Brain pericyte (primary cell): ENCODE measurements around the gene EXOC1.
A peak's percentile ranks its signal among the peaks of the same experiment; 100 is the strongest.
"Not testable (repeated sequence)": the region's sequence is repeated elsewhere in the genome, so short reads cannot be mapped to it uniquely, and the experiment has no call there.

Experiments used
- DNase-seq: peaks from one replicate; pipeline ENCODE4 v3.0.0-alpha.2; 2012; ENCODE audit warnings: low read depth, low spot score

Gene EXOC1

DNA sequence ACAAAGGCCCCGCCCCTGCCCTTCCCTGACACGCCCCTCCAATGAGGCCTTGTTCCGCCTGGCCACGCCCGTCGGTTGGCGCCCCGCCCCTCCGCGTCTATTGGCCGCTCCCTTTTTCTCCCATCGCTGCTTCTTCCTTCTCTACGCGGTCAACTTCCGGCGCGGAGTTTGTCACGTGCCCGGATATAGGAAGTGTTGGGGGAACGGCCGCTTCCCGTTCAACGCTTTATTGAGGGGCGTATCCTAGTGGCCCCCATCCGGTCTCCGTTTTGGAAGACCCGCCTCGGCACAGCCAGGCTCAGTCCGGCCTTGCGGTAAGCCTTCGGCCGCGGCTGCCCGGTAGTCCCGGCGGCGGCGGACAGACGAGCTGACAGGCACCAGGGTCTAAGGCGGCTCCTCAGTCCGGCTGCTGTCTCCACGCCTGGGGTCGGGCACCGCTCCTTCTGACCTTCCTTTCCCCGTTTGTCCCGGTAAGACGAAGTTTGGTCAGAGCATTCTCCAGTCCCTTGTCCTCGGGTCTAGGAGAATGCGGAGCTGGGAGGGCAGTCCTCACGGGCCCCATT, at the start of gene EXOC1:
EXOC1 (plus strand) TSS at position 165 of the 563 bp plus-strand sequence. CDS start 4,676 bp downstream, outside the sequence.
- peak; percentile 91 for DNase-seq

DNA sequence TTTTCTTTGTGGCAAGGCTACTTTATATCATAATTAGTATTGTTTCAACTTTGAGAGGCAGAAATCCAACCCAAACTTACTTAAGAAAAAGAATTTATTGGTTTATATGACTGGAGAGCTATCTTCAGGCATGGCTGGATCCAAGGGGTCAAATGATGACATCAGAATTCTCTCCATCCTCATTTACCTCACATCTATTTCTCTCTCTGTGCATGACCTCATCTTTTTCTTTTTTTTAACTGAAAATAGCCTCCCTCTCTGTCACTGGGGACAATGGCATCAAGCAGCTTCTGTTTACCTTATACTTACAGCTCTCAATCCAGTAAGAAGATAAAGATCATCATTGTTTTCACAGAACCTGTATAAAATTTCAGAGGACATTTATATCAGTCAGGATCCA, 45.9 kb upstream of the EXOC1 start:
- no peak for DNase-seq

GRCh38 chr4:55808186-55808585, 45.3 kb upstream of the EXOC1 start:
- DNase-seq, result no peak

DNA sequence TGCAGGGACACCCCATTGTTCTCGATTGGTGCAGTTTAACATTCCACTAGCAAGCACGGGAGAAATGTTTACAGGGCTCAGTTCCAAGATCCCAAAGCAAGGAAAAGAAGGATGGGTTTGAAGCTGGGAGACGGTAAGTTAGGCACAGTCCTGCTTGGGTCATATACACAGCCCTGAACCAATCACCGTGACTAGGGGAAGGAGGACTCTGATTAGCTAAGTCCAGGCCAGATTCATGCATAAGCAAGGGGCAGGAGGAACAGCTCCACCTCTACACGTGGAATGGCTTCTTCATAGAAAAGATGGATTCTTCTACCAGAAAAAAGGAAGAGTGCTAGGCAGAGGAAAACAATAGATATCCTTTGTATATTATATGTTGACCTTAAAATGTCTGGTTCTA, 44.8 kb upstream of the EXOC1 start:
- DNase-seq, result no peak

- DNase-seq, result no peak
Observed at GRCh38 chr4:55817691-55818090, 35.8 kb upstream of the EXOC1 start.

- no peak for DNase-seq
Observed at GRCh38 chr4:55819634-55820033, 33.8 kb upstream of the EXOC1 start, which contains the start of gene EXOC1L. Gene EXOC1L (plus strand): TSS chr4:55819790. CDS start chr4:55820027, 237 bp downstream.

GRCh38 chr4:55820279-55820678, 33.2 kb upstream of the EXOC1 start:
- no peak for DNase-seq

- no peak for DNase-seq
Observed at GRCh38 chr4:55822329-55822728, 31.1 kb upstream of the EXOC1 start.

DNA sequence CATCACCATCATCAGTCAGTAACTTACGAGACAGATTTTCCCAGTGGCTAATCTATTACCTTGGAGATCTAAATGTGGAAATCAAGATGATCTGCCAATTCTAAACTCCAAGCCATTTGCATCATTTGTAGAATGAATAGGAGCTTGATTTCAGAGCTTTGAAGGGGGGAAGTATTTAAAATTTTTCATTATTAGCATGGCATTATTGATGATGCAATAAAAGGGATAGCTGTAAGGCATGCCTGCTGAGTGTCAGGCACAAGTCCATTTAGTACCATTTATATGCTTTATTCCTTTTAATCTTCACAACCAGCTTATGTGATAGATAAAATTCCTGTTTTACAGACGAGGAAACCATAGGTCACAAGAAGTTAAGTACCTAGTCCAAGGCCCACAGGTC, 28.6 kb upstream of the EXOC1 start:
- no peak for DNase-seq

DNA sequence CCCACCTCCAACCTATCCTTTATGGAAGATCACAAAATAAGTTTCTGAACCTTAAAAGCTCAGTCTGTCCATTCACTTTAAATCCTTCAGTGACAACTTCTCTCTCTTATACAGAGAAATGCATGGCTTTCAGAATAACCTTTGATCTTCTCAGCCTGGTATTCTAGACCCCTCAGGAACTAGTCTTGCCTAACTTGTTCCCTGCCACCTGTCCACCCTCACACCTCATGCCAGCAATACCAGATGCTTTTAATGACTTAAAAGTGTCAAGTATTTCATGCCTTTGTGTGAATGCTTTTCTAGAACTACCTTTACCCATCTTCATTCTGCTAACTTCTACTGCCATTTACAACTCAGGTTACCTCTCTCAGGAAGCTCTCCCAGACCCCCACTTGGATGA, 26.5 kb upstream of the EXOC1 start:
- no peak for DNase-seq

GRCh38 chr4:55827582-55827981, 25.9 kb upstream of the EXOC1 start:
- no peak for DNase-seq

GRCh38 chr4:55830048-55830447, 23.4 kb upstream of the EXOC1 start:
- no peak for DNase-seq

GRCh38 chr4:55830716-55831115, 22.7 kb upstream of the EXOC1 start:
- no peak for DNase-seq

DNA sequence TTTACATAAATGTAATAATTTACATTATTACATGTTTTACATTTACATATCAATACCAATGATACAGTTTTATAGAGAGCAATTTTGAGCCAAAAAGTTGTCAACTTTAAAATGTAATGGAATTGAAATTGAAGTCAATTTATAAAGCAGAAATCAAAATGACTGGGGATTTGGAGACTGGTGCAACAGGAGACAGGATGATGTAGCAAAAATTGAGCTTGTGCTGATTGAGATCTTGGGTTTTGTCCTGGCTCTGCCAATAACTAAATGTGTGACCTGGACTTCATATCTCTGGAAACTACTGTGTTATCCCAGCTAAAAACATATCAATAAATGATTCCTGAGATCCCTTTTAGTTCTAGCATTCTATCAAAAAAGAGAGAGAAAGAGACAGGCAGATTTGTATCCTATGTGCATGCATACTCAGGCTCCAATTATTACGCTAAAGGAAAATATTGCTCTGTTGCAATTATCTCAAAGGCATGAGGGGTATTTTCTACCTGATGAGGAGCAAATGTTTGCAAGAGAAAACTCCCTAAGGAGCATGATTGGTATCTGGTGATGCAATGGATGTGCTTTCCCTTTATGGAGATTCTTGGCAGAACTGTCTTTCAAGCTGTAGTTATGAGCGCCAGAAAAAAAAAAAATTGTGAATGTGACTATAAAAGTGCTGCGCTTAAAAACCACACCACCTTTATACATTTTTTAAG, 19.2 kb upstream of the EXOC1 start:
- DNase-seq, result no peak

DNA sequence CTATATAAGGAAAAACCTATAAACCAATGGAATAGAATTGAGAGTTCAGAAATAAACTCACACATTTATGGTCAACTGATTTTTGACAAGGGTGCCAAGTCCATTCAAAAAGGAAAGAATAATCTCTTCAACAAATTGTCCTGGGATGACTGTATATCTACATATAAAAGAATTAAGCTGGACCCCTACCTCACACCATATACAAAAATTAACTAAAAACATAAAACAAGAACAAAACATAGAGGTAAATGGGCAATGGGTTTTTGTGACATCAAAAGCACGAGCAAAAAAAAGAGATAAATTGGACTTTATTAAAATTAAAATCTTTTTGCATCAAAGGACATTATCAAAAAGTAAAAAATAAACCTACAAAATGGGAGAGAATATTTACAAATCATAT, 15.5 kb upstream of the EXOC1 start:
- DNase-seq, result no peak

DNA sequence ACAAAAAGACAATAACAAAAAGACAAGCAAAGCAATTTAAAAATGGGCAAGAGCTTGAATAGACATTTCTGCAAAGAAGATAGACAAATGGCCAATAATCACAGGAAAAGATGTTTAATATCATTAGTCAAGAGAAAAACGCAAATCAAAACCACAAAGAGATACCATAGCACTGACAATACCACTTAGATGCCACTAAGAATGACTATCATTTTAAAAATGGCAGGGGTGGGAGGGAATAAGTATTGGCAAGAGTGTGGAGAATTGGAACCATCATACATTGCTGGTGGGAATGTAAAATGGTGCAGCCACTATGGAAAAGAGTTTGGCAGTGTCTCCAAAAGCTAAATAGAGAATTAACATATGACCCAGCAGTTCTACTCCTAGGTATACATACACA, 15.1 kb upstream of the EXOC1 start:
- DNase-seq, result no peak

DNA sequence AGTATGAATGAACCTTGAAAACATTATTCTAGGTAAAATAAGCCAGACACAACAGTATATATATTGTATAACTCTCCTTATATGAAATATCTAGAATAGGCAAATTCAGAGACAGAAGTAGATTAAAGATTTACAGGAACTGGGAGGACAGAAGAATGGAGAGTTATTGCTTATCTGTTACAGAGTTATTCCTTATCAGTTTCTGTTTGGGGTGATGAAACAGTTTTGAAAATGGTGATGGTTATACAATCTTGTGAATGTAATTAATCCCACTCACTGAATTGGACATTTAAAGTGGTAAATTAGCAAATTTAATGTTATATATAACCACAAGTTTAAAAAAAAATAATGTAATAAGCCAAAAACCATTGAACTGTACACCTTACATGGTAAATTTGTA, 14.5 kb upstream of the EXOC1 start:
- DNase-seq, result no peak

DNA sequence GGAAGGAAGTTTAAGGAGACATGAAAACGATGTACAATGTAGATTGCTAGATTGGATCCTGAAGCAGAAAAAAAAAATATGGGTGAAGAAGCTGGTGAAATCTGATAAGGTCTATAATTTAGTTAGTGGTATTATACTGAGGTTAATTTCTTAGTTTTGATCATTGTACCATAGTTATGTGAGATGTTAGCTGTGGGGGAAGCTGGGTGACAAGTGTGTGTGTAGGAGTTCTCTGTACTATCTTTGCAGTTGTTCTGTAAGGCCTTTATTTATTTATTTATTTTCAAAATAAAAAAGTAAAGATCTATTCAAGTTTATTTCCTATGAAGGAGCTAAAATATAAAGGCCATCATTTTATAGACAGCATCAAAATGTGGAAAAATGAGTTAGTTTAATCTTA, 12.5 kb upstream of the EXOC1 start:
- no peak for DNase-seq

DNA sequence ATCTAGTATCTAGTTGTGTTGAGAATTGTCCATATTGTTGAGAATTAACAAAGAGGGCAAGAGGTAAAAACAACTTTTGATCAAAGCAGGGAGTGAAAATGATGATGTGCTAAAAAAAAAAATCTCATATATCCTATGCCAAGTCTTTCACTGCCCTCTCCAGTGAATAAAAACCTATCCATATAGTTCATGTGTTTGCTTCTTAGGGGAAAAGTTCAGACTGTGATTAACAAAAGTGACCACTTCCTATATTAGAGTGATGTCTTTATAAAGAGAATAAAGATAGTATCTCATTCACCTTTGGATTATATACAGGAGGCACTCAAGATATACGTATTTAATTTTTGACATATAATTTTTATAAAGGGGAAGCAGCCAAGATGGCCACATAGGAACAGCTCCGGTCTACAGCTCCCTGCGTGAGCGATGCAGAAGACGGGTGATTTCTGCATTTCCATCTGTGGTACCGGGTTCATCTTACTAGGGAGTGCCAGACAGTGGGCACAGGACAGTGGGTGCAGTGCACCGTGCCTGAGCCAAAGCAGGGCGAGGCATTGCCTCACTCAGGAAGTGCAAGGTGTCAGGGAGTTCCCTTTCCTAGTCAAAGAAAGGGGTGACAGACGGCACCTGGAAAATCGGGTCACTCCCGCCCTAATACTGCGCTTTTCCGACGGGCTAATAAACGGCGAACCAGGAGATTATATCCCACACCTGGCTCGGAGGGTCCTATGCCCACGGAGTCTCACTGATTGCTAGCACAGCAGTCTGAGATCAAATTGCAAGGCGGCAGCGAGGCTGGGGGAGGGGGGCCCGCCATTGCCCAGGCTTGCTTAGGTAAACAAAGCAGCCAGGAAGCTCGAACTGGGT, 11.8 kb upstream of the EXOC1 start:
- DNase-seq, result not testable (repeated sequence)

DNA sequence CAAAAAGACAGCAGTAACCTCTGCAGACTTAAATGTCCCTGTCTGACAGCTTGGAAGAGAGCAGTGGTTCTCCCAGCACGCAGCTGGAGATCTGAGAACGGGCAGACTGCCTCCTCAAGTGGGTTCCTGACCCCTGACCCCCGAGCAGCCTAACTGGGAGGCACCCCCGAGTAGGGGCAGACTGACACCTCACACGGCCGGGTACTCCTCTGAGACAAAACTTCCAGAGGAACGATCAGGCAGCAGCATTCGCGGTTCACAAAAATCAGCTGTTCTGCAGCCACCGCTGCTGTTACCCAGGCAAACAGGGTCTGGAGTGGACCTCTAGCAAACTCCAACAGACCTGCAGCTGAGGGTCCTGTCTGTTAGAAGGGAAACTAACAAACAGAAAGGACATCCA, 11.1 kb upstream of the EXOC1 start:
- DNase-seq, result not testable (repeated sequence)

DNA sequence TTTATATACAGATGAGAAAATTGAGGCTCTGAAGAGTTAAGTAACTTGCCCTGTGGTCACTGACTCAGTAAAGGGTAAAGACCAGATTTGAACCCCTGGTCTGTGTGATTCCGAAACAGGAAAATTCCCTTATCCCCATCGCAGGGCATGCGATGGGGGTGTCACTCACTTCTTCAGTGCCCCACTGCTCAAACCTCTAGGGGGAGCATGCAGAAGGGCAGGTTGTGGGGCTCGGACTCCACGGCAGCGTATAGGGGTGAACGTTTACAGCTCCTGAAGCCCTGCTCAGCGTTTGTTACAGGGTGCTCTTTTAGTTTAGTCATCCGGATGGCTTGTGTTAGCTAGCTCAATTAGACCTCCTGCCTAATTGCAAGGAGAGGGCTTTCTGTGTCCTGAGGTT, 3.7 kb upstream of the EXOC1 start:
- no peak for DNase-seq

GRCh38 chr4:55851885-55852284, 1.6 kb upstream of the EXOC1 start:
- no peak for DNase-seq

DNA sequence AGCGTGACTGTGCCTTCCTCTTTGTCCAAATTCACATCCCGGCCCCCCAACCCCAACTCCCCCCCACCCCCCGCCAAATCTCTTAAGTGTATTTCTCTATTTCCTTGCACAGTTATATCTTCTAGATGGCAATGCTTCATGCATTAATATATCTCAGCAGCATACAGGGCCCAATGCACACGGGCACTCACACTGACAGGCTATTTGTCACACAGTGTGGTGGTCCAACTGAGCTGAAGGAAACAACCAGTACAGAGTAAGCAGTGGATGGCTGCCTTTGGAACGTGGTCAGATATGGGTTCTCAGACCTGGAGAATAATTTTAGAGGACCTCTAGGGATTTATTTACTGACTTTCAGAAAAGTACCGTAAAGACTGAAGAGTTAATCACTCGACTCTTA, 681 bp downstream of the EXOC1 start:
- no peak for DNase-seq
